GM19351 (cell line): ENCODE measurements around the gene TCP11X1.
"Not testable (repeated sequence)": the region's sequence is repeated elsewhere in the genome, so short reads cannot be mapped to it uniquely, and the experiment has no call there.

Source experiments
- ATAC-seq: cut with Tn5 transposase; IDR thresholded peaks from one replicate; pipeline ENCODE4 v1.9.1; 2021; ENCODE audit warnings: mild to moderate bottlenecking, moderate library complexity; ENCODE audit not compliant: unreplicated experiment

The TCP11X1 gene

GRCh38 chrX:102214986-102215385 lies at the start of gene TCP11X1:
Gene TCP11X1, plus strand, starts transcription at chrX:102215301.
- ATAC-seq: not testable (repeated sequence)

GRCh38 chrX:102185967-102186720 lies 29.0 kb upstream of the TCP11X1 start:
- ATAC-seq: no peak

DNA sequence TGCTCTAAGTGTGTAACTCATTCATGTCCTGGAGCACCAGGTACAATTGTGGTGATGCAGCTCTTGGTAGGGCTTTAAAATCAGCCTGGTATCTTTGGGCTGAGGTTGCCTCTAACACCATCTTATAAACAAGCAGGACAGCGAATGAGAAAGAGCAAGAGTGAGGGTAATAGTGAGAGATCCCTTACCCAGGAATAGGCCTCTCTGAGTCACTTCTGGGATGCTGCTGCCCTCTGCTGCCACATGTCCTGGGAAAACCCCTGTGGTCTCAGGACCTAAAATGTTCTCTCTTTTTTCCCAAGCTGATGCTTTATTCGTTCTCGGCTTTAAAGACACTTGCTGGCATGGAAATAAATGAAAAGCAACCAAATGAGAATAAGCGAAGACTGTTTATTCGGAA lies 7.2 kb upstream of the TCP11X1 start:
- not testable (repeated sequence) for ATAC-seq

DNA sequence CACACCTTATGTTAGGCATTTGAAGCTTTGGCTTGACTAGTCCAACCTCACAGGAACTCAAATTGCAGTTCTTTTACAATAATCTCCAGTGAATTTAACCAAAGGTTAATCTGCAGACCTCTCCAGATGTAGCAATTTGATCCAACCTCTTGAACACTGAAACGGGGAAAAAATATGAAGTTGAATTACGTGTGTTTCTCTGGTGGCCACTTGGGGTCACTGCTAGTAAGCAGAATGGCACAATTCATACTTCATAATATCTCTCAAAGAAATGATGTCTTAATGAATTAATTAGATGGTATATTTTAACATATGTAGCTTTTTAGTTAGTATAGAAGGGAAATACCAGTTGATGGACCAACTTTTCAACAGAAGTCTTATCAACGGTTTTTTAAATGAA lies 1.4 kb downstream of the TCP11X1 start:
- peak; percentile 71 for ATAC-seq

GRCh38 chrX:102235678-102236077 lies 20.6 kb downstream of the TCP11X1 start:
- ATAC-seq: not testable (repeated sequence)

DNA sequence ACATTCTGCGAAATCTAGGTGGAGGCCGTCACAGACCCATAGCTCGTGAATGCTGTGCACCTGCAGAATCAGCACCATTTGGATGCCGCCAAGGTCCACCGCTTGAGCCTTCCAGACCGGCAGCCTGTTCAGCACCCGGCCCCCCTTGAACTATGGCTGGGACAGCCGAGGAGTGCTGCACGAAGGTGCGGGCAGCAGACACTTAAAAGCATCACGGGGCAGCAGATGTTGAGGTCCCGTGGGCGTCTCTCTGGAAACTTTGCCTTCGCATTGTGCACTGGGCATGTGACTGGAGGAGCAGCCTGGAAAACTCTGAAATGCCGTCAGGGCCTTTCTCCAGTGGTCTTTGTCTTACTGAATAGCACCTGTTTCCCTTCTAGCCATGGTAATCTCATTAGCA lies 25.2 kb downstream of the TCP11X1 start:
- not testable (repeated sequence) for ATAC-seq

DNA sequence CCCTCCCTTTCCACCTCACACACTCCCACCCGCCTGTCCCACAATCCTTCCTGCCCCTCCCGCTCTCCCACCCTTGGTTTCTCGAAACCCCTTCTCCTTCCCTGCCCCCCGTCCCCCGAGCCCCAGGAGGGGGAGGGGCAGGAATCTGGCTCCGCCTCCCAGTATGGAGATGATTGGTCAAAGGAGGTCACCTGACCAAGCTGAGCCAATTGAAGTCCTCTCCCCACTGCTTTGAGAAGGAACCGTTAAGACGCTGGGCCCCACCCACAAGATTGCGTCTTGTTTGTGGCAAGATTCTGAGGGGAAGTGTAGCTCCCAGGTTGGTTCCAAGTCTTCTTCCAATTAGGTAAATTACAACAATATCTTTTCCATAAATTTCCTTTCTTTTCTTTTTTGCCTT lies 31.8 kb downstream of the TCP11X1 start, which contains the start of gene NXF2:
NXF2 (plus strand) TSS at position 275 of the 400 bp plus-strand sequence. CDS start 59,912 bp downstream, outside the sequence.
- not testable (repeated sequence) for ATAC-seq

DNA sequence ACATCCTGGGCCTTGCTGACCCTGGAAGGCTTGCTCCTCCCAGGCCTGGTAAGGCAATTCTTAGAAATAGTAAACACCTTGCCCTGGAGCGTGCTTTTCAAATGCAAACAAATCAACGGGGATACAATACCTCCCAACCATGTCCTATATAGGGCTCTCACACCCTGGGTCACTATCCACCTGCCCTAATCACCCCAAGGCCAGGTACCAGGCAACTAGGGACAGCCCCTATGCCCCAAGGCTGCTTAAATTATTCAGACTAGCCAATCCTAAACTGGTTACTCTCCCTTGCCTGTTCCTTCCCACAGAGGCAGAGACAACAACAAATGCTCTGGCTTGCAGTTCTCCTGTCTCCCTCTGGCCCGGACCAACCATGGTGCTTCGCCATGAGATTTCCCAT lies 57.1 kb downstream of the TCP11X1 start:
- ATAC-seq: not testable (repeated sequence)
